Measurements from ENCODE around the gene THOC6. TPM values are rescaled to one million over a fixed set of nuclear protein-coding genes. Genes with fewer than 3 reads are reported as not detected.

Gene THOC6
- total RNA-seq, 4 donors from 2014 or later, result 15.7 to 33.9 (median 26.7) TPM

DNA sequence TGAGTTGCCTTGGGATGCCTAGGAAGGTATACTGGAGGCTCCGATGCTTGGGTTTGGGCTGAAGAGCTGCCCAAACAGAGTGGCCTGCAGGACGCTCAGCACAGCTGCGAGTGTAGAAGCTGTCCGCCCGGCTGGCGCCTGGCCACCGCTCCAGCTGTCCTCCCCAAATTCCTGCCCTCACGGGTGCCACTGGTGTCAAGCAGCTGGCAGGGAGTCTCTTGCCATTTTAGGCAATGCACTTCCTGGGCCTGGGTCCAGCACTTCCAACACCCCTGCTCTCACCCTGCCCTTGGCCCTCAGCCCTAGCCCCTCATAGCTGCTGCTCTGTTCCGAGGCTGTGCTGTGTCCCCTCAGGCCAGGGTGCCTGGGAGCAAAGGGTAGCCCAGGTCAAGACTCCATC lies 38.4 kb upstream of the THOC6 start:
- no peak for DNase-seq (ENCODE audit: low spot score)

GRCh38 chr16:2985893-2986355 lies 37.9 kb upstream of the THOC6 start:
- no peak for DNase-seq (ENCODE audit: low spot score)
- TF ChIP-seq, protein P1, sequence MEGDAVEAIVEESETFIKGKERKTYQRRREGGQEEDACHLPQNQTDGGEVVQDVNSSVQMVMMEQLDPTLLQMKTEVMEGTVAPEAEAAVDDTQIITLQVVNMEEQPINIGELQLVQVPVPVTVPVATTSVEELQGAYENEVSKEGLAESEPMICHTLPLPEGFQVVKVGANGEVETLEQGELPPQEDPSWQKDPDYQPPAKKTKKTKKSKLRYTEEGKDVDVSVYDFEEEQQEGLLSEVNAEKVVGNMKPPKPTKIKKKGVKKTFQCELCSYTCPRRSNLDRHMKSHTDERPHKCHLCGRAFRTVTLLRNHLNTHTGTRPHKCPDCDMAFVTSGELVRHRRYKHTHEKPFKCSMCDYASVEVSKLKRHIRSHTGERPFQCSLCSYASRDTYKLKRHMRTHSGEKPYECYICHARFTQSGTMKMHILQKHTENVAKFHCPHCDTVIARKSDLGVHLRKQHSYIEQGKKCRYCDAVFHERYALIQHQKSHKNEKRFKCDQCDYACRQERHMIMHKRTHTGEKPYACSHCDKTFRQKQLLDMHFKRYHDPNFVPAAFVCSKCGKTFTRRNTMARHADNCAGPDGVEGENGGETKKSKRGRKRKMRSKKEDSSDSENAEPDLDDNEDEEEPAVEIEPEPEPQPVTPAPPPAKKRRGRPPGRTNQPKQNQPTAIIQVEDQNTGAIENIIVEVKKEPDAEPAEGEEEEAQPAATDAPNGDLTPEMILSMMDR (IDR thresholded peaks at IDR 0.05), result no peak
- ATAC-seq (ENCODE audit: low FRiP score), result no peak

More for the DNA sequence above, 38.4 kb upstream of the THOC6 start:
- TF ChIP-seq, protein P1 (IDR thresholded peaks at IDR 0.05), result no peak
- no peak for ATAC-seq (ENCODE audit: low FRiP score)

- TF ChIP-seq, protein P1 (IDR thresholded peaks at IDR 0.05), result no peak
- ATAC-seq (ENCODE audit: low FRiP score) (no peak), DNase-seq (ENCODE audit: low spot score) (no peak)
Observed at GRCh38 chr16:2986623-2987188, 37.1 kb upstream of the THOC6 start.

- no peak for DNase-seq (ENCODE audit: low spot score)
- TF ChIP-seq, protein P1 (IDR thresholded peaks at IDR 0.05), result no peak
- no peak for ATAC-seq (ENCODE audit: low FRiP score)
Observed at GRCh38 chr16:2987286-2987685, 36.5 kb upstream of the THOC6 start.

DNA sequence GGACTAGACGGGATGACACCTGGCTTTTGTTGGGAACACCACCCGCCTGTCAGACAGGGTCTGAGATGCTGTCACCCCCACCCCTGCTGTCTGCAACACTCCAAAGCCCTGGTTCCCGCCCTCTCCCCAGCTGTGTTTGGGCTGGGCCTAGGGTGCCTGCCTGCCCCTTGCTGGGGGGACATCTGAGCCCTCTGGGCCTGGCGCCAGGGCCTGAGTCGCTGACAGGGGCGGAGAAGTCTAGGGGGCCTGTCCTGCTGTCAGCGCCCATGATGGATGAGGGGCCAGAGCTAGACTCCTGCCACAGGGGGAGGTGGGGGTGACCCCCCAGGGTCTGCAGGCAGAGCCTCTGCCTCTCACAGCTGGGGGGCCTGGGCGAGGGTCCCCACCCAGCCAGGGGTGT lies 36.0 kb upstream of the THOC6 start:
- ATAC-seq (ENCODE audit: low FRiP score) (no peak), DNase-seq (ENCODE audit: low spot score) (no peak)
- TF ChIP-seq, protein P1 (IDR thresholded peaks at IDR 0.05), result no peak

DNA sequence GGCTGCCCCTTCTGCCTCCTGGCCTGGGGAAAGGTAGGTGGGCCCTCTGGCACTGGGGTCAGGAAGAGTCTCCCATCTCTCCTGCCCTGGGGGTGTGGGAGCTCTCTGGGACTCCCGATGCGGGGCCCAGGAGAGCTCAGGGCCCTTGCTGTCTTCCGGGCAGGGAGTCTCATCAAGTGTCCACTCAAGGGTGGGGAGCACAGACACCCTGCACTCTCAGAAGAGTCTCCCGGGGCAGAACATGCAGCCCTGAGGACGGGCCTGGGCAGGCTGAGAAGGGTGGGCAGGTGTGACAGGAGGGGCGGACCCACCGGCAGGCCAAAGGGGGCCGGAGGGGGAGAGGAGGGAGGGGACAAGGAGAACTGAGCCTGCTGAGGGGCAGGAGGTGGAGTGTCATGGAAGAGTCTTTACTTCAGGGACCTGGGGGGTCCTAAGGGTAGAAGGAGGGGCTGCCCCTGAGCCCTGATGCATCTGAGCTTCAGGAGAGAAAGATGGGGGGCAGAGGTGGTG lies 35.2 kb upstream of the THOC6 start:
- TF ChIP-seq, protein P1 (IDR thresholded peaks at IDR 0.05), result no peak
- ATAC-seq (ENCODE audit: low FRiP score), result no peak
- DNase-seq (ENCODE audit: low spot score), result no peak

GRCh38 chr16:2990891-2991290 lies 32.9 kb upstream of the THOC6 start:
- DNase-seq (ENCODE audit: low spot score) (no peak), ATAC-seq (ENCODE audit: low FRiP score) (no peak)
- TF ChIP-seq, protein P1 (IDR thresholded peaks at IDR 0.05), result no peak
